Measurements from ENCODE around the gene NOL4L.

The NOL4L gene

GRCh38 chr20:32569018-32569379 lies 16.1 kb downstream of the NOL4L start:
- no peak for TF ChIP-seq CTCF (IDR thresholded peaks at IDR 0.05)
- Mint-ChIP-seq H3K4me1 (peaks cover 52% of the 10 kb centered on the region), H3K36me3 (ENCODE audit: low read depth) (no peaks in the 10 kb centered on the region), H3K27me3 (ENCODE audit: low read depth, poor library complexity) (peaks cover 3% of the 10 kb centered on the region), H3K4me3 (no peak overlapping the region), H3K9me3 (no peaks in the 10 kb centered on the region), H3K27ac (peak overlapping the region; percentile 60)
- no peak for DNase-seq

GRCh38 chr20:32567384-32568178 lies 17.6 kb downstream of the NOL4L start:
- Mint-ChIP-seq H3K4me1 (peaks cover 51% of the 10 kb centered on the region), H3K27me3 (ENCODE audit: low read depth, poor library complexity) (peaks cover under 1% of the 10 kb centered on the region), H3K27ac (no peak overlapping the region), H3K9me3 (no peaks in the 10 kb centered on the region), H3K36me3 (ENCODE audit: low read depth) (no peaks in the 10 kb centered on the region), H3K4me3 (no peak overlapping the region)
- no peak for DNase-seq
- TF ChIP-seq CTCF (IDR thresholded peaks at IDR 0.05), result no peak

- no peaks in the 10 kb centered on the region for H3K27me3 Mint-ChIP-seq (ENCODE audit: low read depth, poor library complexity)
- H3K9me3 Mint-ChIP-seq, result no peaks in the 10 kb centered on the region
- H3K4me1 Mint-ChIP-seq, result peaks cover 51% of the 10 kb centered on the region
- TF ChIP-seq CTCF (IDR thresholded peaks at IDR 0.05), result no peak
- no peak for DNase-seq
- H3K36me3 Mint-ChIP-seq (ENCODE audit: low read depth), result no peaks in the 10 kb centered on the region
- H3K27ac Mint-ChIP-seq, result no peak overlapping the region
- H3K4me3 Mint-ChIP-seq, result no peak overlapping the region
These were observed 18.5 kb downstream of the NOL4L start for GRCh38 chr20:32566379-32567374.

- peaks cover 51% of the 10 kb centered on the region for H3K4me1 Mint-ChIP-seq
- no peak for TF ChIP-seq CTCF (IDR thresholded peaks at IDR 0.05)
- no peaks in the 10 kb centered on the region for H3K27me3 Mint-ChIP-seq (ENCODE audit: low read depth, poor library complexity)
- H3K27ac Mint-ChIP-seq, result peak overlapping the region; percentile 66
- no peak for DNase-seq
- no peak overlapping the region for H3K4me3 Mint-ChIP-seq
- no peaks in the 10 kb centered on the region for H3K36me3 Mint-ChIP-seq (ENCODE audit: low read depth)
- H3K9me3 Mint-ChIP-seq, result no peaks in the 10 kb centered on the region
These were observed 19.4 kb downstream of the NOL4L start for GRCh38 chr20:32565735-32566032.

GRCh38 chr20:32564921-32565734 lies 20.0 kb downstream of the NOL4L start:
- Mint-ChIP-seq H3K36me3 (ENCODE audit: low read depth) (no peaks in the 10 kb centered on the region), H3K9me3 (no peaks in the 10 kb centered on the region), H3K4me3 (no peak overlapping the region), H3K27me3 (ENCODE audit: low read depth, poor library complexity) (no peaks in the 10 kb centered on the region), H3K4me1 (peaks cover 51% of the 10 kb centered on the region), H3K27ac (peak overlapping the region; percentile 66)
- DNase-seq, result no peak
- TF ChIP-seq CTCF (IDR thresholded peaks at IDR 0.05), result no peak

Data from nephron progenitor cell (in vitro differentiated cells).